GM21576 (cell line): Measurements from ENCODE around the gene PTX3.

Experiments used
- ATAC-seq: cut with Tn5 transposase; IDR thresholded peaks from one replicate; pipeline ENCODE4 v1.9.1; 2021; ENCODE audit warnings: mild to moderate bottlenecking, moderate library complexity; ENCODE audit not compliant: unreplicated experiment

PTX3 gene

GRCh38 chr3:157471064-157471463 lies 34.4 kb downstream of the PTX3 start:
- ATAC-seq, result no peak

GRCh38 chr3:157472648-157473047 lies 36.0 kb downstream of the PTX3 start:
- ATAC-seq, result no peak

- ATAC-seq, result no peak
Observed at GRCh38 chr3:157475921-157476414, 39.3 kb downstream of the PTX3 start.

GRCh38 chr3:157477441-157477840 lies 40.8 kb downstream of the PTX3 start:
- no peak for ATAC-seq

- ATAC-seq, result no peak
Observed at GRCh38 chr3:157479464-157480243, 43.0 kb downstream of the PTX3 start.

GRCh38 chr3:157487339-157487738 lies 50.7 kb downstream of the PTX3 start:
- no peak for ATAC-seq

- ATAC-seq, result no peak
Observed at GRCh38 chr3:157488144-157488543, 51.5 kb downstream of the PTX3 start.

- no peak for ATAC-seq
Observed at GRCh38 chr3:157491136-157491535, 54.5 kb downstream of the PTX3 start.
